LNCaP clone FGC (cell line): ENCODE measurements around the gene DAPK1.

Source experiments
- DNase-seq: peaks from one replicate; pipeline ENCODE4 v3.0.0-alpha.2; 2011; ENCODE audit warnings: low read depth
- H3K4me3 ChIP-seq: 2 replicates; pipeline ENCODE4 v1.5.1; 2011; ENCODE audit warnings: mild to moderate bottlenecking, low read depth, low read length, control low read depth
- TF ChIP-seq, protein P1 (sequence below): IDR thresholded peaks from 2 replicates; pipeline ENCODE4 v1.5.1; 2012; ENCODE audit warnings: mild to moderate bottlenecking; ENCODE audit not compliant: control insufficient read depth, insufficient read depth; ENCODE audit errors: extremely low read depth

DAPK1 gene

DNA sequence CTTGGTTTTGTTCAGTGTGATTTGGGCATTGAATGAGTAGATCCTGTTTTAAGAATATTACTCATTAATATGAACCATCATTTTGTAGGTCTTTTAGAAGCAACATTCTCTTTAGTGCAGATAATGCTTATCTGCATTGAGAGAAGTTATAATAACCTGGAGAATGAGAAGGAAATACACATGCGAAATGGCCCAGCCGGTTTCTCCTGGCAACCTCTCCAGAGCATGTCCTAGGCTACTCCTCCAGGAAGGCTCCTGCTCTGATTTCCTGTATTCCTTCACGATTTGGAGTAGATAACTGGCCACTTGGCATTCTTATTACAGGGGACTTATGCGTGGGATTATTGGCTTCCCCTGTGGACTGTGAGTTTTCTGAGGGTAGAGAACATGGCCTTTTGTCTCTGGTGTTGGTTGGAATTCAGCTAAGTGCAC is 12.6 kb downstream of the DAPK1 start:
- TF ChIP-seq, protein P1, sequence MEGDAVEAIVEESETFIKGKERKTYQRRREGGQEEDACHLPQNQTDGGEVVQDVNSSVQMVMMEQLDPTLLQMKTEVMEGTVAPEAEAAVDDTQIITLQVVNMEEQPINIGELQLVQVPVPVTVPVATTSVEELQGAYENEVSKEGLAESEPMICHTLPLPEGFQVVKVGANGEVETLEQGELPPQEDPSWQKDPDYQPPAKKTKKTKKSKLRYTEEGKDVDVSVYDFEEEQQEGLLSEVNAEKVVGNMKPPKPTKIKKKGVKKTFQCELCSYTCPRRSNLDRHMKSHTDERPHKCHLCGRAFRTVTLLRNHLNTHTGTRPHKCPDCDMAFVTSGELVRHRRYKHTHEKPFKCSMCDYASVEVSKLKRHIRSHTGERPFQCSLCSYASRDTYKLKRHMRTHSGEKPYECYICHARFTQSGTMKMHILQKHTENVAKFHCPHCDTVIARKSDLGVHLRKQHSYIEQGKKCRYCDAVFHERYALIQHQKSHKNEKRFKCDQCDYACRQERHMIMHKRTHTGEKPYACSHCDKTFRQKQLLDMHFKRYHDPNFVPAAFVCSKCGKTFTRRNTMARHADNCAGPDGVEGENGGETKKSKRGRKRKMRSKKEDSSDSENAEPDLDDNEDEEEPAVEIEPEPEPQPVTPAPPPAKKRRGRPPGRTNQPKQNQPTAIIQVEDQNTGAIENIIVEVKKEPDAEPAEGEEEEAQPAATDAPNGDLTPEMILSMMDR, result no peak
- DNase-seq, result no peak
- H3K4me3 ChIP-seq, result no peak overlapping the region

DNA sequence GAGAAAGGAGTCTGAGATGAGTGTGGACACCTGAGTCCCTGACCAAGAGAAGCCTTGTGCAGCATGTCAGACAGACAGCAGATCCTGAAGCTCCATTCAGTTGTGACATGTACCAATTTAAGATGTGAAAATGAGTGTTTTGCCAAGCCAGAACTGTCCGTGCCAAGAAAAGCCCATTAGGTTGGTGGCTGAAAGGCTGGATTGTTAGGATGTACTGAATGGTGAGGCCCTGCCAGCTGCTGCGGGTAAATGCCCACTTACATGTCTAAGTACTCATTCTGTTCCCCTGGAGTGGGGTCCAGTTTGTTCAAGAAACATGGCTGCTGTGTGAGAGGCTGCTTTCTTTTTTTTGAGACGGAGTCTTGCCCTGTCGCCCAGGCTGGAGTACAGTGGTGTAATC is 14.6 kb downstream of the DAPK1 start:
- DNase-seq, result no peak
- H3K4me3 ChIP-seq, result no peak overlapping the region
- TF ChIP-seq, protein P1, result no peak

DNA sequence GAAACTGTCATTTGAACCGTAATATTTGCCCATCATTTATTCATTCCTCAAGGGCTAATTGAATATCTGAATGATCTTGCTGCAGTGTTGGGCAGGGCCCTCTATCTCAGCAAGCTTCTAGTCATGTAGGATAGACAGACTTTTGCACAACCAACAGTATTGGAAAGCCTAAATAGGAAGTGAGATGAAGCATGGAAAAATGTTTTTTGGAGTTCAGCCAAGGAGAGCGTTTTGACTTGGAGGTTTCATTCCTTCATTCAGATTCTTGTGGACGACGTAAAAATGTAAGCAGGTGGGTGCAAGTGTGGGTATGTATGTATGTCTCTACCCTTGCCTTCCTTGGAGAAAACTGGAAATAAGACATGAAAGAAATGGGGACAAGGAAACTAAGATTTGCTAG is 15.5 kb downstream of the DAPK1 start:
- no peak overlapping the region for H3K4me3 ChIP-seq
- TF ChIP-seq, protein P1, result no peak
- DNase-seq, result no peak

DNA sequence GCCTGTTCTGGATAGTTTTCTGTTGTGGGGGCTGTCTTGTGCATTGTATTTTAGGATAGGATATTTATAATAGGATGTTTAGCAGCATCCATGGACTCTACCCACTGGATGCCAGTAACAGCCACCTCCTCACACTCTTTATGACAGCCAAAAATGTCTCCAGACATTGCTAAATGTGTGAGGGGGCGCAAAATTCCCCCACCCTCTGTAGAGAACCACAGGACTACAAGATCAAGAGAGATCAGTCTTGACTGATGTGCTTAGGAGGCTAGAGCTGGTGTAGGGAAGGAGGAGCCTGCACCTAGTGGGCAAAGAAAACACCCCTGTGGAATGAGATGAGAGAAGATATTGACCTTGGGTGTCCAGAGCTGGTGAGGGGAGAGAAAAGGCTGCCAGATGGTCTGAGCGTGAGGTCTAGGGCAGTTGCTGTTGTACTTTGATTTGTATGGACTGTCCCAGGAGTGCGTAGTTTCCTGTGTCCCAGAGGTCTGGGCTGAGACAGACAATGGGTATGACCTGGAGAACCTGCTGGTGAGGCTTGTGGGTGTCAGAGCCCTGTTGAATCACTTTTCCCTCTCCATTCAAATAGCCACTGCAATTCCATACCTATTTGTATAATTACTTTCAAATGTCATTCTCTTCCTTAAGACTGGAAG is 16.3 kb downstream of the DAPK1 start:
- no peak for DNase-seq
- TF ChIP-seq, protein P1, result no peak
- no peak overlapping the region for H3K4me3 ChIP-seq

DNA sequence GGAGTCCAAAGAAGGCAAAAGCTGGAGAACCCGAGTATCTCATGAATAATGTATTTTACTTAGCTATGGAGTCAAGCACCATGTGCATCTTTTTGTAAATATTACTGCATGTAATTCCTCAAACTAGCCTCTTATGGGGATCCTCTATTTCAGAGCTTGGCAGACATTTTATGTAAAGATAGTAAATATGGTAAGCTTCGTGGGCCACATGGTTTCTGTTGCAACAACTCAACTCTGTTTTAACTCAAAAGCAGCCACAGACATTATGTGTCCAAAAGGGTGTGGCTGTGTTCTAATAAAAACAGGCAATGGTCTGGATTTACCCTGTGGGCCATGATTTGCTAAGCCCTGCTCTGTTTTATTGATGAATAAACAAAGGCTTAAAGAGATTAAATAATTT is 17.3 kb downstream of the DAPK1 start:
- DNase-seq, result no peak
- H3K4me3 ChIP-seq, result no peak overlapping the region
- TF ChIP-seq, protein P1, result no peak

DNA sequence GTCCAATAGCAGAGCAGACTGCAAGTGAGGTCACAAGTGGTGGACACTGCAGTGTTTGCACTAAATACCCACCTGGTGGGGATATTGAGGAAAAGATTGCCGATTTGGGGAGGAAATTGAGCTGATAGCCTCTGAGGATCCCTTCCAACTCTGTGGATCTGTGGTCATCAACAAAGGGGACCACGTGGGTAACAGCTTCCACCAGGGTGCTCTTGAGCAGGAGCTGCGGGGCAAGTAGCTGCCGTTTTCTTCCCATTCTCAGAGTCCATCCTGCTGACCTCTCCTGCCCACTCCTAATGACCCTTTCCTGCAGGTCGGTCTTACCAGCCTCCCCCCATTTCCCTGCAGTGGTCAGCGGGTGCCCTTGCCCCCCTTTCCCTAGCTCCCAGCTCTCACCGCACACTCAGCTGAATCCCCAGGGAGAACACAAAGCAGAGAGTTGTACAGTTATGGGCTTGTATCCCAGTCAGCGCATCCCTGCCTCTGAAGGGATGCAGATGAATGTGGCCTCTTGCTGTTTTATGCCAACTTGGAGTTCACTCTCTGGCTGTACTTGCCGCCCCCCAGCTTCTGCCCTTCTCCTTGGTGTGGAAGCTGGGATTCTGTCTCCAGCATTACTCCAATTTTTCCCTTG is 18.0 kb downstream of the DAPK1 start:
- TF ChIP-seq, protein P1, result no peak
- no peak overlapping the region for H3K4me3 ChIP-seq

More for the DNA sequence above, 18.0 kb downstream of the DAPK1 start:
- DNase-seq, result no peak
